HEK293 (cell line): ENCODE data around the gene LGALS7.
"Not testable (repeated sequence)": the region's sequence is repeated elsewhere in the genome, so short reads cannot be mapped to it uniquely, and the experiment has no call there.

ENCODE experiments used
- HOXC10 ChIP-seq: sonication (generic); formaldehyde crosslinking; IDR thresholded peaks from 2 replicates; pipeline ENCODE4 v1.8.1; 2023; ENCODE audit warnings: mild to moderate bottlenecking, missing genetic modification reagents
- OSR2 ChIP-seq: fragments of 450-650 bp; formaldehyde crosslinking; IDR thresholded peaks from 2 replicates; pipeline ENCODE4 v1.5.1; 2016; ENCODE audit warnings: missing biosample characterization, missing genetic modification characterization
- SP2 ChIP-seq: fragments of 450-650 bp; formaldehyde crosslinking; IDR thresholded peaks from 2 replicates; pipeline ENCODE4 v1.5.1; 2016; ENCODE audit warnings: missing biosample characterization, missing genetic modification characterization
- ZBTB17 ChIP-seq: fragments of 450-650 bp; formaldehyde crosslinking; IDR thresholded peaks from 2 replicates; pipeline ENCODE4 v1.5.1; 2016; ENCODE audit warnings: missing biosample characterization, missing genetic modification characterization
- ZFP41 ChIP-seq: fragments of 450-650 bp; formaldehyde crosslinking; IDR thresholded peaks from 2 replicates; pipeline ENCODE4 v1.5.1; 2016; ENCODE audit warnings: missing biosample characterization, missing genetic modification characterization, borderline replicate concordance
- ZNF133 ChIP-seq: fragments of 450-650 bp; formaldehyde crosslinking; IDR thresholded peaks from 2 replicates; pipeline ENCODE4 v1.5.1; 2016; ENCODE audit warnings: missing biosample characterization, missing genetic modification characterization
- ZNF302 ChIP-seq: fragments of 450-650 bp; formaldehyde crosslinking; IDR thresholded peaks from 2 replicates; pipeline ENCODE4 v1.5.1; 2016; ENCODE audit warnings: missing biosample characterization, missing genetic modification characterization, low read depth
- ZNF707 ChIP-seq: fragments of 450-650 bp; formaldehyde crosslinking; IDR thresholded peaks from 2 replicates; pipeline ENCODE4 v1.5.1; 2016; ENCODE audit warnings: missing biosample characterization, missing genetic modification characterization
- TF ChIP-seq, protein P1 (sequence below): fragments of 450-650 bp; formaldehyde crosslinking; IDR thresholded peaks from 2 replicates; pipeline ENCODE4 v1.5.1; 2016; ENCODE audit warnings: missing biosample characterization, missing genetic modification characterization
- TF ChIP-seq, protein P2 (sequence below): fragments of 450-650 bp; formaldehyde crosslinking; IDR thresholded peaks from 2 replicates; pipeline ENCODE4 v1.5.1; 2016; ENCODE audit warnings: missing biosample characterization, missing genetic modification characterization
- TF ChIP-seq, protein P3 (sequence below): fragments of 450-650 bp; formaldehyde crosslinking; optimal IDR thresholded peaks from 2 replicates; pipeline ENCODE3; 2016; ENCODE audit warnings: missing biosample characterization, mild to moderate bottlenecking, missing genetic modification characterization

DNA sequence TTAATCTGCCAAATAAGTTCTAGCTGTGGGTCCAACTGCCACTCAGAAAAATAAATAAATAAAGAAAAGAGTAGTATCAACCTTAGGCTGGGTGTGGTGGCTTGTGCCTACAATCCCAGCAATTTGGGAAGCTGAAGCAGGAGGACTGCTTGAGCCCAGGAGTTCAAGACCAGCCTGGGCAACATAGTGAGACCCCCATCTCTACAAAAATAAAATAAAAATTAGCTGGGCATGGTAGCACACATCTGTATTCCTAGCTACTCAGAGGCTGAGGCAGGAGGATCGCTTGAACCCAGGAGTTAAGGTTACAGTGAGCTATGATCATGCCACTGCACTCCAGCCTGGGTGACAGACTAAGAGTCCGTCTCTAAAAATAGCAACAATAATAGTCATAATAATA is 40.6 kb upstream of the LGALS7 start:
- not testable (repeated sequence) for TF ChIP-seq ZNF133; SP2; ZBTB17 (tag by site-specific recombination); ZFP41 (tag by site-specific recombination); OSR2 (tag by site-specific recombination); HOXC10; ZNF302 (tag by site-specific recombination); ZNF707 (tag by site-specific recombination)
- TF ChIP-seq, protein P1, sequence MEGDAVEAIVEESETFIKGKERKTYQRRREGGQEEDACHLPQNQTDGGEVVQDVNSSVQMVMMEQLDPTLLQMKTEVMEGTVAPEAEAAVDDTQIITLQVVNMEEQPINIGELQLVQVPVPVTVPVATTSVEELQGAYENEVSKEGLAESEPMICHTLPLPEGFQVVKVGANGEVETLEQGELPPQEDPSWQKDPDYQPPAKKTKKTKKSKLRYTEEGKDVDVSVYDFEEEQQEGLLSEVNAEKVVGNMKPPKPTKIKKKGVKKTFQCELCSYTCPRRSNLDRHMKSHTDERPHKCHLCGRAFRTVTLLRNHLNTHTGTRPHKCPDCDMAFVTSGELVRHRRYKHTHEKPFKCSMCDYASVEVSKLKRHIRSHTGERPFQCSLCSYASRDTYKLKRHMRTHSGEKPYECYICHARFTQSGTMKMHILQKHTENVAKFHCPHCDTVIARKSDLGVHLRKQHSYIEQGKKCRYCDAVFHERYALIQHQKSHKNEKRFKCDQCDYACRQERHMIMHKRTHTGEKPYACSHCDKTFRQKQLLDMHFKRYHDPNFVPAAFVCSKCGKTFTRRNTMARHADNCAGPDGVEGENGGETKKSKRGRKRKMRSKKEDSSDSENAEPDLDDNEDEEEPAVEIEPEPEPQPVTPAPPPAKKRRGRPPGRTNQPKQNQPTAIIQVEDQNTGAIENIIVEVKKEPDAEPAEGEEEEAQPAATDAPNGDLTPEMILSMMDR (tag by site-specific recombination): not testable (repeated sequence)
- TF ChIP-seq, protein P2, sequence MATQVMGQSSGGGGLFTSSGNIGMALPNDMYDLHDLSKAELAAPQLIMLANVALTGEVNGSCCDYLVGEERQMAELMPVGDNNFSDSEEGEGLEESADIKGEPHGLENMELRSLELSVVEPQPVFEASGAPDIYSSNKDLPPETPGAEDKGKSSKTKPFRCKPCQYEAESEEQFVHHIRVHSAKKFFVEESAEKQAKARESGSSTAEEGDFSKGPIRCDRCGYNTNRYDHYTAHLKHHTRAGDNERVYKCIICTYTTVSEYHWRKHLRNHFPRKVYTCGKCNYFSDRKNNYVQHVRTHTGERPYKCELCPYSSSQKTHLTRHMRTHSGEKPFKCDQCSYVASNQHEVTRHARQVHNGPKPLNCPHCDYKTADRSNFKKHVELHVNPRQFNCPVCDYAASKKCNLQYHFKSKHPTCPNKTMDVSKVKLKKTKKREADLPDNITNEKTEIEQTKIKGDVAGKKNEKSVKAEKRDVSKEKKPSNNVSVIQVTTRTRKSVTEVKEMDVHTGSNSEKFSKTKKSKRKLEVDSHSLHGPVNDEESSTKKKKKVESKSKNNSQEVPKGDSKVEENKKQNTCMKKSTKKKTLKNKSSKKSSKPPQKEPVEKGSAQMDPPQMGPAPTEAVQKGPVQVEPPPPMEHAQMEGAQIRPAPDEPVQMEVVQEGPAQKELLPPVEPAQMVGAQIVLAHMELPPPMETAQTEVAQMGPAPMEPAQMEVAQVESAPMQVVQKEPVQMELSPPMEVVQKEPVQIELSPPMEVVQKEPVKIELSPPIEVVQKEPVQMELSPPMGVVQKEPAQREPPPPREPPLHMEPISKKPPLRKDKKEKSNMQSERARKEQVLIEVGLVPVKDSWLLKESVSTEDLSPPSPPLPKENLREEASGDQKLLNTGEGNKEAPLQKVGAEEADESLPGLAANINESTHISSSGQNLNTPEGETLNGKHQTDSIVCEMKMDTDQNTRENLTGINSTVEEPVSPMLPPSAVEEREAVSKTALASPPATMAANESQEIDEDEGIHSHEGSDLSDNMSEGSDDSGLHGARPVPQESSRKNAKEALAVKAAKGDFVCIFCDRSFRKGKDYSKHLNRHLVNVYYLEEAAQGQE (tag by site-specific recombination): not testable (repeated sequence)
- TF ChIP-seq, protein P3, sequence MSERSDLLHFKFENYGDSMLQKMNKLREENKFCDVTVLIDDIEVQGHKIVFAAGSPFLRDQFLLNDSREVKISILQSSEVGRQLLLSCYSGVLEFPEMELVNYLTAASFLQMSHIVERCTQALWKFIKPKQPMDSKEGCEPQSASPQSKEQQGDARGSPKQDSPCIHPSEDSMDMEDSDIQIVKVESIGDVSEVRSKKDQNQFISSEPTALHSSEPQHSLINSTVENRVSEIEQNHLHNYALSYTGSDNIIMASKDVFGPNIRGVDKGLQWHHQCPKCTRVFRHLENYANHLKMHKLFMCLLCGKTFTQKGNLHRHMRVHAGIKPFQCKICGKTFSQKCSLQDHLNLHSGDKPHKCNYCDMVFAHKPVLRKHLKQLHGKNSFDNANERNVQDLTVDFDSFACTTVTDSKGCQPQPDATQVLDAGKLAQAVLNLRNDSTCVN (tag by site-specific recombination): not testable (repeated sequence)
